GM13976 (cell line): Measurements from ENCODE around the gene MXI1.

Experiments
- DNase-seq: peaks from one replicate; pipeline ENCODE4 v3.0.0; 2012; ENCODE audit warnings: low spot score
- in situ Hi-C: fragments of 300-500 bp; cut with MboI; formaldehyde crosslinking; loops from one replicate; pipeline ENCODE4 v1.12.0; 2022; ENCODE audit warnings: low sequenced_read_pairs, mixed read lengths, inconsistent platforms; ENCODE audit not compliant: unreplicated experiment
- TF ChIP-seq, protein P1 (sequence below): IDR thresholded peaks from 2 replicates; pipeline ENCODE4 v1.5.1; 2012; ENCODE audit warnings: borderline replicate concordance, mild to moderate bottlenecking; ENCODE audit not compliant: insufficient read depth; ENCODE audit errors: extremely low read depth, missing control alignments, control extremely low read depth

Gene MXI1

DNA sequence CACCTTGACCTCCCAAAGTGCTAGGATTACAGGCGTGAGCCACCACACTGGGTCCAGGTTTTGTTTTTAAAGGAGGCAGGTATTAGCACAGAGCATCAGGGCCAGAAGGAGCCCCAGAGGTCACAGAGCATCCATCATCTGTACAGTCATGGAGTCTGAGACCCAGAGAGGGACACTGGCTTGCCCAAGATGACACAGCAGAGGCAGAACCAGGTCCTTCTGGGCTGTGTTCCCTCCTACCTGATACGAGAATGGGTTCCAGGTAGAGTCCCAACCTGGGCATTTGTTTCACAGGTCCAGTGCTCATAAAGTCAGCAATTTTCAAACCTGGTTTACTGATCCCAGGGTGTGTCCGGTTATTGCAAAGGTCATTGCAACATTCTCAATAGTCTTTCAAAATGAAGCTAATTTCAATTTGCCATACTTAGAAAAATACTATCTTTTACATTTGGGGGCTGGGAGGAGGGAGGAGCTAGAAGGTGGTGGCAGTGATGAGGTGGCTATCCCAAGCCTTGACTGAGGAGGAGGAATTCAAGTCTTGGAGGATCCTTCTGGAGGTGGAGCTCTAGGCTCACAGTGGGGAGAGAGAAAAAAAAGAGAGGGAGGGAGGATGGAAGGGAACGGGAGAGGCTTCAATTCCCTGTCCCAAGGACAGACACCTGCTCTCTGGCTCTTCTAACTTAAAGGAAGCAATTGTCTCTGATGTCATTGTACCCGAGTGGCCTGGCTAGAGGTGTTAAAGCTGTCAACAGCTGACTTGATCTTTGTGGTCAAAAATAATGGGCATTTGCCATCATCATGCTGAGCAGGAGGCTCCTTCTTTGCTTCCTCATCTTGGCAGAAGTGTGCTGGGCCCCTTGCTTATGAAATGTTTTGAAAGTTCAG is 8.1 kb downstream of the MXI1 start:
- DNase-seq = no peak
- in situ Hi-C loops = no loop called here
- TF ChIP-seq, protein P1, sequence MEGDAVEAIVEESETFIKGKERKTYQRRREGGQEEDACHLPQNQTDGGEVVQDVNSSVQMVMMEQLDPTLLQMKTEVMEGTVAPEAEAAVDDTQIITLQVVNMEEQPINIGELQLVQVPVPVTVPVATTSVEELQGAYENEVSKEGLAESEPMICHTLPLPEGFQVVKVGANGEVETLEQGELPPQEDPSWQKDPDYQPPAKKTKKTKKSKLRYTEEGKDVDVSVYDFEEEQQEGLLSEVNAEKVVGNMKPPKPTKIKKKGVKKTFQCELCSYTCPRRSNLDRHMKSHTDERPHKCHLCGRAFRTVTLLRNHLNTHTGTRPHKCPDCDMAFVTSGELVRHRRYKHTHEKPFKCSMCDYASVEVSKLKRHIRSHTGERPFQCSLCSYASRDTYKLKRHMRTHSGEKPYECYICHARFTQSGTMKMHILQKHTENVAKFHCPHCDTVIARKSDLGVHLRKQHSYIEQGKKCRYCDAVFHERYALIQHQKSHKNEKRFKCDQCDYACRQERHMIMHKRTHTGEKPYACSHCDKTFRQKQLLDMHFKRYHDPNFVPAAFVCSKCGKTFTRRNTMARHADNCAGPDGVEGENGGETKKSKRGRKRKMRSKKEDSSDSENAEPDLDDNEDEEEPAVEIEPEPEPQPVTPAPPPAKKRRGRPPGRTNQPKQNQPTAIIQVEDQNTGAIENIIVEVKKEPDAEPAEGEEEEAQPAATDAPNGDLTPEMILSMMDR = no peak

DNA sequence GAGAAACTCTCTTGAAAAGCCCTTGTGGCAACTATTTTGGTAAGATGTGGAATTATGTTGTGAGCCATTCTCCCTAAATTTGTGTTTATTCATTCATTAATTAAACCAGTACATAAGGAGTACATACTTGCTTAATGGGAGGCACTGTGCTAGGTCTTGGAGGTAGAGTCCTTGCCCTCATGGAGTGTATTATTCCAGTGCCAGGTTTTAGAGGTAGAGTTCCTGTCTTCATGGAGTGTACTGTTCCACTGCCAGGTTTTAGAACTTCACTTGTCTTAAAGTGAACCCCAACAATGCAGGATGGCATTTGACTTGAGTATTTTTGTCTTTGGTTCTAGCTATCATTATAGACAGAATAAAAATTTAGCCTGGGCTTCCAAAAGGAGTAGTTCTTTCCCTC is 8.8 kb downstream of the MXI1 start:
- no peak for DNase-seq
- in situ Hi-C loops = no loop called here
- TF ChIP-seq, protein P1 = no peak

DNA sequence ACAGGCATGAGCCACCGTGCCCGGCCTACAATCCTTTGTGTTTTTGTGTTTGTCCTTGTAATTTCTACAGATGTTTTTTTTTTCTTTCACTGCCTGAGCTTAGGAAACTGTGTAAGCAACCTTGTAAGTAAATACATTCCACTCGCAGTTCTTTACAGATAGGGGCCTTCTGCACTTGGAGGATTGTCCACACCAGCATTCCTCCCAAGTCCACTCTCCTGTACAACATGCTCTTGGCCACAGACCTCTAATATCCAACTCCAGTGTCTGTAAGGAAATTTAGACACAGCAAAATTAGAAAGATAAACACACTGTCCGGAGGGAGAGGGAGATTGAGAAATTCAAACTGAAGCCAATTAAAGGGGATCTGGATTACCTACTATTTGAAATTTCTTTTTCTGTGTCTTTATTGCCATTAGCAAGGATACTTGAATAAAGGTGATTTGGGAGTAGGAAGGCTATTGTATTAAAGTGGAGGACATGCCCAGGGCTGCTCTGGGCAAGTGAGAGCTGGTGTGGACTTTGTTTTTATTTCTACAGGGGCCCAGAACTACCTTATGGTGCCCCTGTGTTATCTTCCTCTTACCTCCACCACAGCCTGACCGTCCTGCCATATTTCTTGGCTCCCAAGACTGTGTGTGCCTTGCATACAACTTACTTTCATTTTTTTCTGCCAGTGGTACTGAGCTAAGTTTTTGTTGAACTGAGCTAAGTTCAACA is 9.7 kb downstream of the MXI1 start:
- no peak for DNase-seq
- in situ Hi-C loops = no loop called here
- TF ChIP-seq, protein P1 = no peak

DNA sequence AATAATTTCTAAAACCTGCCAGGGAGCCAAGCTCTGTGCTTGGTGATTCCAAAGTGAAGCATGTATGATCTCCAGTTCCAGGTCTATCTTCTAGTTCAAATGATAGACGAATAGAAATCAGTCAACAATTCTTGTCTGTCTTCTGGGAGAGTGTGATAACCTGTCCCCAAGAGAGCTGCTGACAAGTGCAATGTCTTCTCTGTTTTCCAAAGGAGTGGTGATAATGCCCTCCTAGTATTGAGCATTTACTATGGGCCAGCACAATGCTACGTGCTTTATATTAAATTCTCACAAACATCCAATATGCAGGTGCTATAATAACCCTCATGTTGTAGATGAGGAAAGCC is 10.2 kb downstream of the MXI1 start:
- in situ Hi-C loops = no loop called here
- no peak for DNase-seq
- TF ChIP-seq, protein P1 = no peak

DNA sequence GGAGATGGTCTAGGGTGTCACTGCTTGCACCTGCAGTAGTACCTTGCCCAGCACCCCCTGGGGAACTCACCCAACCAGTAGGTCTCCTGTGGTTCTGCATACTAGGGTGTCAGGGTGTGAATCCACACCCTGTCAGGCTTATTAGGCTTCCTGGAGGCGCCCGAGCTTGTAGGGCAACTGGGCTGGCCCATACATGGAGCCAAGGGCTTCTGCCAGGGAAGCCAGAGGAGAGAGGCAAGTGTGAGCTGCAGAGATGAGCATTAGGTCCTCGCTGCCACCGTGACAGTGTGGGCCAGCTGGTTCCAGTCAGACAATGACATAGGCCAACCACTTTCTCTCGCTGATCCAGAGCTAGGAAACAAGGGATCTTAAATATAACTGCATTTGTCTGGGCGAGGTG is 11.2 kb downstream of the MXI1 start:
- TF ChIP-seq, protein P1 = no peak
- in situ Hi-C loops = no loop called here

DNA sequence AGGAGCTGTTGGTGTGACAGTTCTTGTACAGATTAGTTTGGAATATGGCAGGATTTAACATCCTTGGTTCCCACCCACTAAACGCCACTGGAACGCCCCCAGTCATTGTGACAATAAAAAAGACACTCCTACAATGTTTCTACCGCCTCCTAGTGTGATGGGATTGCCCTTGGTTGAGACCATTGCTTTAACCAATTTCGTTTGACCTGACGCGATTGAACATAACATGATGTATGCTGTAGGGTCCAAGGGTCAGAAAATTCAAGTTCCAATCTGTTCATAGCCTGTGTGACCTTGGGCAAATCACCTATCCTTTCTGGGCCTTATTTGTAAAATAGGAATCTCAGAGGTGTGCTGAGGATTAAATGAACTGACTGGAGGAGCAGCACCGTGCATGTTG is 12.5 kb downstream of the MXI1 start:
- TF ChIP-seq, protein P1 = no peak
- no peak for DNase-seq
- in situ Hi-C loops = no loop called here

More for the DNA sequence above, 11.2 kb downstream of the MXI1 start:
- no peak for DNase-seq
